GM18519 (cell line): ENCODE results near the gene FAM170B.

ENCODE experiments used
- ATAC-seq: cut with Tn5 transposase; IDR thresholded peaks from one replicate; pipeline ENCODE4 v1.9.1; 2021; ENCODE audit warnings: mild to moderate bottlenecking, moderate library complexity; ENCODE audit not compliant: unreplicated experiment, low FRiP score

FAM170B gene

DNA sequence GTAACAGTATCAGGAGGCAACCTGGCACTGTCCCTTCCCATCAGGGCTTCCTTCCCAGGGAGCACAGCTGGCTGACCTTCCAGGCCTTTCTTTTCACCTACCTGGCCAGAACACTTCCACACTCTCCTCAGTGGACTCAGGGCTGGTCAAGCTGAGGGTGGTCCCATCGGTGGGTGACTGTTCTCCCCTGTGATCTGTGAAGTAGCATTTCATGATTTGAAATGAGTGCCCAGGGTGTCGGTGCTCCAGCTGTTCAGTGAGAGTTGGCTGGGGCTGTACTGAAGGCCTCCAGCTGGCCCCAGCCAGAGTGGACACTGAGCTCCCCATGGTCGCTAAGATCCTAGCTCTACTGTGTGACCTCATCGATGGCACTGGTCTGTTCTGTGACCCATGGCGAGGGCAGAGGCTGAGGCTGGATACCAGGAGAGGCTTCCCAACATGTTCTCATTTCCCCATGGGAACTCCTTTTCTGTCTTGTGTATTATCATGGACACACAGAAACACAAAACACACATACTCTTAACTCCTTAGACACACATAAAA lies at the start of gene FAM170B:
Gene FAM170B (minus strand): TSS at position 316 of the 543 bp plus-strand sequence. CDS start 103 bp downstream, at position 213.
- ATAC-seq = no peak

GRCh38 chr10:49182776-49183175 lies 49.0 kb upstream of the FAM170B start:
- ATAC-seq = no peak

GRCh38 chr10:49180444-49180860 lies 46.6 kb upstream of the FAM170B start:
- ATAC-seq = no peak

GRCh38 chr10:49179699-49180443 lies 46.0 kb upstream of the FAM170B start:
- ATAC-seq = no peak

DNA sequence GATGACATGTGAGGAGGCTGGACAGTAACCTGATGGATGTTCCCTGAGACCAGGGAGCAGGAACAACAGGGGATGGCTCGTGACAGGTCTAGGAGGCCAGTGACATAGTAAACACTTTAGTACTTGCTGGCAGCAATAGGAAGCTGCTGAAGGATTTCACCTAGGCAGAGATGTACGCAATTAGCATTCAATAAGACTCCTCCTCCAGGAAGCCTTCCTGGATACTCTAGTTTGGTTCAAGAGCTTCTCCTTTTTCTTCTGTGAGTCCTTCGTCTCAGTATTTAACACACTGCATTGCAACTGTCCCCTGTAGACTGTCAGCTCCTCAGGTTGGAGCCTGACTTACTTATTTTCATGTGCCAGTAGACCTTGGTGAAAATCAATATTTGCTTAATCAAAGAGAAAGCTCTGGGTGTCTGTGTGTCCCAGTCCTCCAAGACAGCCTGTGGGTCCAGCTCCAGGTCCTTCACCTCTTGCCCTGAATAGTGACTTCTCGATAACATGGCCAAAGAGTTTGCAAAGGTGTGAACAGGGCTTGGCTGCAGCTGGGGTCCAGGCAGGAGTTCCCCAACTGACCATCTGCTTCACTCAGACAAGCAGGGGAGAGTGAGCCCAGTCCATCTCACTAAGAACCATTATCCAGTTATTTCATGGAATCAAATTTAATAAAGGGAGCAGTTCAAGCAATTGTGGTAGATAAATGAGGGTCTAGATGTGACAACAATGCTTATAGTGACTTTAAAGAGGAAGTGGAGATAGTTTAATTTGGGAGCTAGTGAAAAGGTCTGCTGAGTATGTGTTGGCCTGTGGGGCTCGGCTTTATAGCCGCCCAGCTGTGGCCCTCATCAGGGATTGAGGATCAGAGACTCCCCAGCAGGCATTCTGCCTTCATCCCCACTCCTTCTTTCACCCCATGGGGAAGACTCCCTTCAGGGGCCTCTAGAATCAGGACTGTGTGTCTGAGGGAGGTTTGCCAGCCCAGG lies 45.0 kb upstream of the FAM170B start:
- no peak for ATAC-seq

DNA sequence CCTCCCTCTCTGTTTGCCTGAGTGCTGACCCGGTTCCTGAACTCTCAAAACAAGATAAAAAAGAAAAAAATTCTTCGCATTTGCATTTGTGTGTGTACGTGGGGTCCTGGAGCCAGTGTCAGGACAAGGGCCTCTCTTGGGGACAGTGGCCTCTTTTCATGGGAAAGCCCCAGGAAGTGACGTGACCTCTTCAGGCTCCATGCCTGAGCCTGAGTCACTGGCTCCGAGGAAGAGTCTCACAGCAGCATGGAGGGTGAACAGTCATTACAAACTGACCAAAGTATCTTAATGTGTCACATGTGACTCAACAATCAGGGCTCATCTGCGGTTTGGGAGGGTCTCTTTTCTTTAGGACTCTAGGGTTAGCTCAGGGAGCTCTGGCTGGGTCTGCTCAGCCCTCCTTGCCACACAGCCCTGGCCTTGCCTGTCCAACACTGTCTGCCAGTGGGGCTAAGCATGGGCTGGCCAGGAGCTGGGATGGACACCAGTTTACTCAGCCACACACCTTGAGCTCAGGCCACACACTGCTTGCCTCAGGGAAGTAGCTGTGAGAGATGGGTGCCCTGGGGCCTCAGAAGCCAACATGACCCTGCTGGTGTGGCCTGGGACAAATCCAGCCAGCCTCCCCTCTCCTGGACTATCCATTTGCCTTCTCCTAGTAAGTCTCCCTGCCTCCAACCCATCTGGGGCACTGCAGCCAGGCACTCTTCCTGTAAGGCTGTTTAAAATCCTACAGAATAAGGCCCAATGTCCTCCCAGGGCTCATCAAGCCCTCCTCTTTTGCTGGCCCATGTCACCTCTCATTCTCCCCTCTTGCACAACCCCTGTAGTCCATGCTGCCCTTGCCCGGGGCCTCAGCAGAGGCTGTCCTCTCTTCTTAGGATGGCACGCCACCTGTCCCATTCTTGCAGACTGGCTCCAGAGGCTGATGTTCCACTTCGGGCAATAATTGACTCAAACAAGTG lies 43.9 kb upstream of the FAM170B start:
- peak; percentile 74 for ATAC-seq

- no peak for ATAC-seq
Observed at GRCh38 chr10:49176310-49177268, 42.8 kb upstream of the FAM170B start.

GRCh38 chr10:49175587-49176309 lies 41.9 kb upstream of the FAM170B start:
- ATAC-seq = no peak

DNA sequence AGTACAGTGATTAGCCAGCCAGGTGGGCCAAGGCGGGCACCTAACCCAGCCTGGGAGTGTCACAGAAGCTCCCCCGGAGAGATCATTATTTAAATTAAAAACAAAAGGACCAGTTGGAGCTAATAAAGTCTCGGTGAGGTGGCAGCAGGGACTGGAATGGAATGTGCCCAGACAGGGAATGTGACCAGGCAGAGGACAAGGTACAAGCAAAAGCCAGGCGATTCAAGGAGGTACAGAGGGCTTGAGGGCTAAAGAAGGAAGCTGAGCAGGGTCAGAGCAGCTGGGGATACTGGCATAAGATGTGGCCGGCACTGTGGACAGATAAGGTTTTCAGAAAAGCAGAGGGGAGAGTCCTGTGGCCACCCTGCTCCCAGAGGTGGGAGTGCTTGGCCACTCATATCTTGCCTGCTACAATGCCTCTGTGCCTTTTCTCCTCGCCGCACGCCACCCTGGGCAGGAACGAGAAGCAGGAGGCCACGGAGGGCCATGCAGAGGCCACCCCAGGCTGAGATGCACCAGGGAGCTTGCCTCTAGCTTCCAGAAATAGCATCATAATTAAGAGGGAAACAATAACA lies 41.2 kb upstream of the FAM170B start:
- no peak for ATAC-seq

DNA sequence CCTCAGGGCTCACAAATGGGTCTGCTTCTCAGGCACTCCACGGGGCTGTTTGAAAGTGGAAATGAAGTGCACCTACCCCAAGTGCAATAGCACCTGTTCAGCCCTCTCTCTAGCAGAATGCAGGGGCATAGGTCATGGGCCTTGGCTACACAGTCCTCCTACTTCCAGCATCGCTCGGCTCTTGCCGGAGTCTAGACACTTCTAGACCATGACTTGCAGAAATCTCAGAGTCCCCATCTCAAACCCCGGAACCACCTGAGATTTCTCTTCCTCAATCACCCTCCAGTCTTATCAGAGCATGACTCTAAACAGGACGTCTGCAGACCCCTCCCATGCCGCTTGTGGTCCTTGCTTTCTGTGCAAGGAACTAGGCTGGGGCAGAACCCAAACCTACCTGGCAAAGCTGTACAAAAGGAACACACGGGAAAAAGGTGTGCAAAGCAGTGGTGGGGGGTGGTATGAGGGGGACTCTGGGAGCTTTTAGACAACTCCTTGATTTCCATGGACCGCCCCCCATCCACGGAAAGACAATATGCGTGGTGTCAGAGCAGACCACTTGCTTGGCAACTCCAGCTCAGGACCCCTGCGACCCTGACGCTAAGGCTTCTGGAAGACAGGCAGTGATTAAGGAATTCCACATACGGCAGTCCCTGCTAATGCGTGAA lies 40.6 kb upstream of the FAM170B start:
- no peak for ATAC-seq

- no peak for ATAC-seq
Observed at GRCh38 chr10:49173853-49174252, 40.0 kb upstream of the FAM170B start.

DNA sequence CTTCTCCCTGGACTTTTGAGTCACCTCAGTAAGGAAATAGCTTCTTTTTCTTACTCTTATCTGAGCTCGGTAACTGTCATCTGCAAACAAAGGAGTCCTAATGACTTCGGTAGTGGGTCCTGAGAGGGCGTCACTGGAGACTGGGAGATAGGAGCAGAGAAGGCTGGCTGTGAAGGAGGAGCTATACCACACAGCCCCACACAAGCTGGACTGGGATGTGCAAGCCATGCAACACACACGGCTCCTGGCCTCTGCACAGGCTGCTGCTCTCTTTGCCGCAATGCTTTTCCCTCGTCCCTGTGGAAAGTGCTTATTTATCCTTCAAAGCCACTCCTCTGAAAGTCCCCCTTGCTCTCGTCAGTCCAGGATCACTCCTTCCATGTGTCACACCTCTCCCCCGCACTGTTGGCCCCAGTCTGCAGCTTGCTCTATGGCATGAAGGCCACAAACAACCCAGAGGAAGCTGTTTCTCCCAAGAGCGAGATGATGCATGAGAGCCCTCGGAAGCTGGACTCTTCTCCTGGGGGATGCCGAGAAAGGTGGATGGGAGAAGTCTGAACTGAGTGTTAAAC lies 39.5 kb upstream of the FAM170B start:
- ATAC-seq = no peak

GRCh38 chr10:49172777-49173132 lies 38.9 kb upstream of the FAM170B start:
- ATAC-seq = no peak

DNA sequence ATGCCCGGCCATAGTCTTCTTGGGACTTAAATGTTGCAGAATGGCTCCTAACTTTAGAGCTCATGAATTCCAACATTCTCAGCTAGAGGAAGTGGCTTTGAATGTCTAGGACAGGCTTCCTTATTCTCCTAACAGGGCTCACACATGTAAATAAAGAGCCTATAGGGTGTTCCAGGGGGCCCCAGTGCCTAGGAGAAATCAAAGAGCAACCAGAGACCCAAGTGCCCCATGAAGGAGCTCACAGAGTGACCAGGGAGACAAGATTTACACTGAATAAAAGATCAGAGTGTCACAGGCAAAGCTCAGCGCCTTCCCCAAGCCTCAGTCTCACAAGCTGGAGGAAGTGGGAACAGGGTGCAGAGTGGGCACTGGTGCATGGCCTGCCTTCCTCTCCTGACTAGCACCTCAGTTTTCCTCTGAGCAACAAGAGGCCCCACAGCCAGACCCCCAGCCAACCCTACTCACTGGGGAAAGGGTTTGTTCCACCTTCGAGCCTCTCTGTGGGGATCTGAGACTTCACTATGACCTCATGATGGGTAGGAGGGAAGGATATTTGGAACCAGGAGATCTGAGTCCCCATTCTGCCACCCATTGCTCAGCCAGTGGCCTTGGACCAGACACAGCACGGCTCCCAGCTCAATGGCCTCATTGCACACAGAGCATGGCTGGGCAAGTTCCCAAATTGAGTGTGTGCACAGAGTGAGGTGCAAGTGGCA lies 38.4 kb upstream of the FAM170B start:
- ATAC-seq = no peak

- no peak for ATAC-seq
Observed at GRCh38 chr10:49171326-49172060, 37.7 kb upstream of the FAM170B start.
